Breast epithelium (tissue), 3 donors: ENCODE results near the gene JPH2.

Source experiments
- CTCF ChIP-seq, 3 donors: fragments of 450-650 bp; IDR thresholded peaks; one replicate each; pipeline ENCODE4 v1.5.1; 2016 to 2017; ENCODE audit warnings: antibody characterized with exemption in 3 of 3, mild to moderate bottlenecking in 3 of 3, moderate library complexity in 3 of 3
- POLR2A ChIP-seq: fragments of 450-650 bp; IDR thresholded peaks from one replicate; pipeline ENCODE4 v1.6.1; 2016; ENCODE audit warnings: antibody characterized with exemption, mild to moderate bottlenecking, moderate library complexity
- POLR2AphosphoS5 ChIP-seq, 3 donors: sonication (generic); formaldehyde crosslinking; IDR thresholded peaks; one replicate each; pipeline ENCODE4 v1.6.1; 2017; ENCODE audit warnings: antibody characterized with exemption in 3 of 3

GRCh38 chr20:44228465-44229258, 41.7 kb upstream of the JPH2 start:
- TF ChIP-seq CTCF (IDR thresholded peaks at IDR 0.05) (no peak), POLR2AphosphoS5 (IDR thresholded peaks at IDR 0.05) (peak in 1 of 3 donors; percentile 17), POLR2A (no peak)
